Activated B cell treated with CpG ODN at 0.5 μM for 24 hours (primary cell): Measurements from ENCODE around the gene CAVIN1. TPM values are rescaled to one million over a fixed set of nuclear protein-coding genes. Genes with fewer than 3 reads are reported as not detected.

Experiments used
- ATAC-seq: fragments of 200-7000 bp; cut with Tn5 transposase; one replicate; pipeline ENCODE4 v1.10.0; 2021; ENCODE audit warnings: low read depth, mild to moderate bottlenecking, moderate library complexity
- CTCF ChIA-PET: fragments of 350-600 bp; sonication (Branson Sonifier 250); formaldehyde crosslinking; loops from one replicate; lab custom pipeline; 2021; ENCODE audit warnings: antibody characterized with exemption; lab: Charles Lee
- POLR2A ChIA-PET: fragments of 350-600 bp; sonication (Branson Sonifier 250); formaldehyde crosslinking; loops from one replicate; lab custom pipeline; 2021; ENCODE audit warnings: antibody characterized with exemption; lab: Charles Lee
- DNase-seq: peaks from one replicate; pipeline ENCODE4 v3.0.0; 2022
- H3K27ac Mint-ChIP-seq: one replicate; pipeline ENCODE4 v1.8.0; 2020; ENCODE audit warnings: mixed read lengths
- H3K27me3 Mint-ChIP-seq: one replicate; pipeline ENCODE4 v1.8.0; 2021; ENCODE audit warnings: mixed read lengths
- H3K36me3 Mint-ChIP-seq: one replicate; pipeline ENCODE4 v1.8.0; 2021; ENCODE audit warnings: low read depth, mixed read lengths
- H3K4me1 Mint-ChIP-seq: one replicate; pipeline ENCODE4 v1.8.0; 2021; ENCODE audit warnings: mixed read lengths
- H3K4me3 Mint-ChIP-seq: one replicate; pipeline ENCODE4 v1.8.0; 2020; ENCODE audit warnings: mild to moderate bottlenecking, mixed read lengths
- H3K9me3 Mint-ChIP-seq: one replicate; pipeline ENCODE4 v1.8.0; 2020; ENCODE audit warnings: mixed read lengths
- CTCF ChIP-seq: fragments of 200-600 bp; IDR thresholded peaks from one replicate; pipeline ENCODE4 v1.8.0; 2022; ENCODE audit warnings: antibody characterized with exemption, mild to moderate bottlenecking
- intact Hi-C: fragments of 100-400 bp; cut with micrococcal nuclease; formaldehyde crosslinking; loops from one replicate; pipeline ENCODE4 v1.15.1; 2024
- total RNA-seq: library from RNA; stranded (reverse); gene quantifications from 2 replicates; pipeline ENCODE4 v1.2.3, GENCODE V29; 2022

Gene CAVIN1
- 0.10 and 0.20 TPM in 2 replicates for total RNA-seq

GRCh38 chr17:42422958-42423712, at the start of gene CAVIN1:
TSS of gene CAVIN1 (minus strand) at chr17:42423256. CDS start at chr17:42423097, 159 bp downstream.
- peaks cover 35% of the 10 kb centered on the region for H3K27me3 Mint-ChIP-seq
- ChIA-PET CTCF (interaction anchor here (1.4 to 1.7 kb wide), 2 partner anchors 17 to 96 kb away, joined by 6 read pairs; no protein-coding TSS in a partner anchor), POLR2A (interaction anchor here (0.5 to 1.6 kb wide), 8 partner anchors 35 to 728 kb away, joined by 3 to 12 read pairs (median 4); partner anchors contain the start of gene STAT3)
- DNase-seq (no peak), ATAC-seq (peak; percentile 25)
- no peaks in the 10 kb centered on the region for H3K9me3 Mint-ChIP-seq
- intact Hi-C loops: no loop called here
- no peaks in the 10 kb centered on the region for H3K36me3 Mint-ChIP-seq
- H3K27ac Mint-ChIP-seq: no peak within 1 kb of the TSS
- H3K4me1 Mint-ChIP-seq: peaks cover 17% of the 10 kb centered on the region
- H3K4me3 Mint-ChIP-seq: peak within 1 kb of the TSS; percentile 86
- no peak for TF ChIP-seq CTCF

GRCh38 chr17:42467889-42468288, 44.8 kb upstream of the CAVIN1 start:
- H3K36me3 Mint-ChIP-seq: peaks cover 79% of the 10 kb centered on the region
- no peak overlapping the region for H3K27ac Mint-ChIP-seq
- POLR2A ChIA-PET: no interaction called here
- no peak for TF ChIP-seq CTCF
- H3K9me3 Mint-ChIP-seq: no peaks in the 10 kb centered on the region
- CTCF ChIA-PET: no interaction called here
- DNase-seq: no peak
- H3K4me3 Mint-ChIP-seq: no peak overlapping the region
- ATAC-seq: no peak
- peaks cover 4% of the 10 kb centered on the region for H3K4me1 Mint-ChIP-seq
- intact Hi-C loops: no loop called here
- H3K27me3 Mint-ChIP-seq: no peaks in the 10 kb centered on the region

- H3K36me3 Mint-ChIP-seq: peaks cover 75% of the 10 kb centered on the region
- H3K27ac Mint-ChIP-seq: no peak overlapping the region
- ChIA-PET POLR2A (interaction anchor here (0.7 kb wide), 1 partner anchor 240 kb away, joined by 3 read pairs; no protein-coding TSS in a partner anchor), CTCF (interaction anchor here (1.0 to 1.7 kb wide), 4 partner anchors 10 to 58 kb away, joined by 3 to 5 read pairs (median 4); no protein-coding TSS in a partner anchor)
- TF ChIP-seq CTCF: no peak
- peaks cover 26% of the 10 kb centered on the region for H3K4me1 Mint-ChIP-seq
- no peak overlapping the region for H3K4me3 Mint-ChIP-seq
- ATAC-seq (no peak), DNase-seq (no peak)
- no peaks in the 10 kb centered on the region for H3K9me3 Mint-ChIP-seq
- intact Hi-C loops: no loop called here
- no peaks in the 10 kb centered on the region for H3K27me3 Mint-ChIP-seq
Observed at GRCh38 chr17:42463976-42464400, 40.9 kb upstream of the CAVIN1 start.

GRCh38 chr17:42460371-42460770, 37.3 kb upstream of the CAVIN1 start:
- H3K4me1 Mint-ChIP-seq: peaks cover 55% of the 10 kb centered on the region
- peak overlapping the region; percentile 98 for H3K4me3 Mint-ChIP-seq
- DNase-seq (no peak), ATAC-seq (no peak)
- peak overlapping the region; percentile 95 for H3K27ac Mint-ChIP-seq
- intact Hi-C loops: no loop called here
- ChIA-PET POLR2A (interaction anchor here (0.6 to 1.5 kb wide), 4 partner anchors 26 to 172 kb away, joined by 3 to 14 read pairs (median 4); partner anchors contain the start of genes STAT3 and STAT5A), CTCF (interaction anchor here (0.7 to 2.6 kb wide), 5 partner anchors 26 to 75 kb away, joined by 3 to 13 read pairs (median 4); partner anchors contain the start of gene STAT3)
- H3K27me3 Mint-ChIP-seq: no peaks in the 10 kb centered on the region
- peaks cover 48% of the 10 kb centered on the region for H3K36me3 Mint-ChIP-seq
- no peak for TF ChIP-seq CTCF
- no peaks in the 10 kb centered on the region for H3K9me3 Mint-ChIP-seq

GRCh38 chr17:42459801-42460281, 36.8 kb upstream of the CAVIN1 start:
- Mint-ChIP-seq H3K36me3 (peaks cover 48% of the 10 kb centered on the region), H3K4me3 (peak overlapping the region; percentile 98), H3K27ac (peak overlapping the region; percentile 95), H3K4me1 (peaks cover 60% of the 10 kb centered on the region), H3K27me3 (no peaks in the 10 kb centered on the region), H3K9me3 (no peaks in the 10 kb centered on the region)
- intact Hi-C loops: loop anchor here (2.0 to 5.0 kb wide), 3 partner anchors 21 to 278 kb away; partner anchors contain the start of gene KCNH4
- no peak for TF ChIP-seq CTCF
- ChIA-PET CTCF (interaction anchor here (0.7 to 2.6 kb wide), 6 partner anchors 18 to 76 kb away, joined by 3 to 13 read pairs (median 4); partner anchors contain the start of gene STAT3), POLR2A (interaction anchor here (0.6 to 1.5 kb wide), 4 partner anchors 26 to 171 kb away, joined by 3 to 14 read pairs (median 4); partner anchors contain the start of genes STAT3 and STAT5A)
- DNase-seq (no peak), ATAC-seq (peak; percentile 12)
